ENCODE measurements around the gene SLC46A3. TPM values are rescaled to one million over a fixed set of nuclear protein-coding genes. Genes with fewer than 3 reads are reported as not detected.
A peak's percentile ranks its signal among the peaks of the same experiment; 100 is the strongest.
"Not testable (repeated sequence)": the region's sequence is repeated elsewhere in the genome, so short reads cannot be mapped to it uniquely, and the experiment has no call there.

The SLC46A3 gene
- total RNA-seq, 3 donors from 2014 or later = 3.3 to 3.5 (median 3.5) TPM

GRCh38 chr13:28717170-28717569 lies 1.6 kb downstream of the SLC46A3 start:
- DNase-seq = no peak
- ATAC-seq = no peak
- no peaks in the 10 kb centered on the region for H3K9me3 Mint-ChIP-seq
- H3K27me3 Mint-ChIP-seq (ENCODE audit: low read depth) = no peaks in the 10 kb centered on the region
- peak overlapping the region; percentile 93 for H3K4me3 Mint-ChIP-seq
- peaks cover 16% of the 10 kb centered on the region for H3K36me3 Mint-ChIP-seq (ENCODE audit: insufficient read depth)
- peaks cover 33% of the 10 kb centered on the region for H3K4me1 Mint-ChIP-seq (ENCODE audit: low read depth)

GRCh38 chr13:28716511-28716910 lies 2.3 kb downstream of the SLC46A3 start:
- ATAC-seq (no peak), DNase-seq (no peak)
- no peaks in the 10 kb centered on the region for H3K27me3 Mint-ChIP-seq (ENCODE audit: low read depth)
- peaks cover 19% of the 10 kb centered on the region for H3K36me3 Mint-ChIP-seq (ENCODE audit: insufficient read depth)
- peak overlapping the region; percentile 93 for H3K4me3 Mint-ChIP-seq
- no peaks in the 10 kb centered on the region for H3K9me3 Mint-ChIP-seq
- H3K4me1 Mint-ChIP-seq (ENCODE audit: low read depth) = peaks cover 33% of the 10 kb centered on the region

- ATAC-seq = no peak
- no peak for DNase-seq
- Mint-ChIP-seq H3K9me3 (no peaks in the 10 kb centered on the region), H3K4me3 (no peak overlapping the region), H3K4me1 (ENCODE audit: low read depth) (peaks cover 31% of the 10 kb centered on the region), H3K36me3 (ENCODE audit: insufficient read depth) (peaks cover 23% of the 10 kb centered on the region), H3K27me3 (ENCODE audit: low read depth) (no peaks in the 10 kb centered on the region)
Observed at GRCh38 chr13:28714651-28715050, 4.1 kb downstream of the SLC46A3 start.

- no peak overlapping the region for H3K4me3 Mint-ChIP-seq
- no peaks in the 10 kb centered on the region for H3K27me3 Mint-ChIP-seq (ENCODE audit: low read depth)
- no peaks in the 10 kb centered on the region for H3K9me3 Mint-ChIP-seq
- H3K36me3 Mint-ChIP-seq (ENCODE audit: insufficient read depth) = peaks cover 41% of the 10 kb centered on the region
- peaks cover 8% of the 10 kb centered on the region for H3K4me1 Mint-ChIP-seq (ENCODE audit: low read depth)
- DNase-seq (no peak), ATAC-seq (no peak)
Observed at GRCh38 chr13:28710161-28710560, 8.6 kb downstream of the SLC46A3 start.

GRCh38 chr13:28707629-28708427 lies 10.9 kb downstream of the SLC46A3 start:
- ATAC-seq (peak; percentile 72 to 80), DNase-seq (no peak)
- Mint-ChIP-seq H3K27me3 (ENCODE audit: low read depth) (no peaks in the 10 kb centered on the region), H3K4me1 (ENCODE audit: low read depth) (peaks cover 8% of the 10 kb centered on the region), H3K36me3 (ENCODE audit: insufficient read depth) (peaks cover 42% of the 10 kb centered on the region), H3K9me3 (no peaks in the 10 kb centered on the region), H3K4me3 (no peak overlapping the region)

GRCh38 chr13:28705461-28706083 lies 13.2 kb downstream of the SLC46A3 start:
- no peak for DNase-seq
- no peak for ATAC-seq
- no peak overlapping the region for H3K4me3 Mint-ChIP-seq

GRCh38 chr13:28704919-28705318 lies 13.9 kb downstream of the SLC46A3 start:
- Mint-ChIP-seq H3K4me3 (no peak overlapping the region), H3K27me3 (ENCODE audit: low read depth) (no peaks in the 10 kb centered on the region), H3K9me3 (no peaks in the 10 kb centered on the region), H3K36me3 (ENCODE audit: insufficient read depth) (peaks cover 52% of the 10 kb centered on the region), H3K4me1 (ENCODE audit: low read depth) (peaks cover 8% of the 10 kb centered on the region)
- ATAC-seq (no peak), DNase-seq (no peak)

More at GRCh38 chr13:28705461-28706083, 13.2 kb downstream of the SLC46A3 start:
- no peaks in the 10 kb centered on the region for H3K27me3 Mint-ChIP-seq (ENCODE audit: low read depth)
- H3K4me1 Mint-ChIP-seq (ENCODE audit: low read depth) = peaks cover 8% of the 10 kb centered on the region
- H3K36me3 Mint-ChIP-seq (ENCODE audit: insufficient read depth) = peaks cover 50% of the 10 kb centered on the region
- no peaks in the 10 kb centered on the region for H3K9me3 Mint-ChIP-seq

GRCh38 chr13:28704282-28704681 lies 14.5 kb downstream of the SLC46A3 start:
- DNase-seq = no peak
- ATAC-seq = no peak
- Mint-ChIP-seq H3K4me1 (ENCODE audit: low read depth) (peaks cover 8% of the 10 kb centered on the region), H3K9me3 (no peaks in the 10 kb centered on the region), H3K36me3 (ENCODE audit: insufficient read depth) (peaks cover 51% of the 10 kb centered on the region), H3K27me3 (ENCODE audit: low read depth) (no peaks in the 10 kb centered on the region), H3K4me3 (no peak overlapping the region)

- Mint-ChIP-seq H3K9me3 (no peaks in the 10 kb centered on the region), H3K4me3 (no peak overlapping the region), H3K4me1 (ENCODE audit: low read depth) (no peaks in the 10 kb centered on the region), H3K36me3 (ENCODE audit: insufficient read depth) (peaks cover 58% of the 10 kb centered on the region), H3K27me3 (ENCODE audit: low read depth) (no peaks in the 10 kb centered on the region)
- DNase-seq (no peak), ATAC-seq (no peak)
Observed at GRCh38 chr13:28699246-28699645, 19.5 kb downstream of the SLC46A3 start.

GRCh38 chr13:28697441-28697840 lies 21.3 kb downstream of the SLC46A3 start:
- peaks cover 54% of the 10 kb centered on the region for H3K36me3 Mint-ChIP-seq (ENCODE audit: insufficient read depth)
- DNase-seq (no peak), ATAC-seq (no peak)
- peaks cover 4% of the 10 kb centered on the region for H3K9me3 Mint-ChIP-seq
- no peaks in the 10 kb centered on the region for H3K27me3 Mint-ChIP-seq (ENCODE audit: low read depth)
- no peak overlapping the region for H3K4me3 Mint-ChIP-seq
- no peaks in the 10 kb centered on the region for H3K4me1 Mint-ChIP-seq (ENCODE audit: low read depth)

GRCh38 chr13:28693605-28694491 lies 24.9 kb downstream of the SLC46A3 start:
- Mint-ChIP-seq H3K36me3 (ENCODE audit: insufficient read depth) (peaks cover 31% of the 10 kb centered on the region), H3K9me3 (peaks cover 22% of the 10 kb centered on the region)
- H3K4me3 Mint-ChIP-seq; H3K27me3 Mint-ChIP-seq (ENCODE audit: low read depth); H3K4me1 Mint-ChIP-seq (ENCODE audit: low read depth); ATAC-seq; DNase-seq: not testable (repeated sequence)

- H3K27me3 Mint-ChIP-seq (ENCODE audit: low read depth) = no peaks in the 10 kb centered on the region
Observed at GRCh38 chr13:28685892-28686291, 32.9 kb downstream of the SLC46A3 start.

GRCh38 chr13:28685114-28685513 lies 33.7 kb downstream of the SLC46A3 start:
- DNase-seq (no peak), ATAC-seq (no peak)
- peaks cover 3% of the 10 kb centered on the region for H3K36me3 Mint-ChIP-seq (ENCODE audit: insufficient read depth)
- H3K4me1 Mint-ChIP-seq (ENCODE audit: low read depth) = no peaks in the 10 kb centered on the region
- peaks cover 12% of the 10 kb centered on the region for H3K9me3 Mint-ChIP-seq
- no peak overlapping the region for H3K4me3 Mint-ChIP-seq
- no peaks in the 10 kb centered on the region for H3K27me3 Mint-ChIP-seq (ENCODE audit: low read depth)

More at GRCh38 chr13:28685892-28686291, 32.9 kb downstream of the SLC46A3 start:
- no peaks in the 10 kb centered on the region for H3K4me1 Mint-ChIP-seq (ENCODE audit: low read depth)
- no peak for ATAC-seq
- peaks cover 18% of the 10 kb centered on the region for H3K9me3 Mint-ChIP-seq
- DNase-seq = no peak
- no peak overlapping the region for H3K4me3 Mint-ChIP-seq
- H3K36me3 Mint-ChIP-seq (ENCODE audit: insufficient read depth) = peaks cover 6% of the 10 kb centered on the region

GRCh38 chr13:28684257-28684656 lies 34.5 kb downstream of the SLC46A3 start:
- no peak overlapping the region for H3K4me3 Mint-ChIP-seq
- no peak for ATAC-seq
- peaks cover 7% of the 10 kb centered on the region for H3K36me3 Mint-ChIP-seq (ENCODE audit: insufficient read depth)
- H3K4me1 Mint-ChIP-seq (ENCODE audit: low read depth) = no peaks in the 10 kb centered on the region
- no peaks in the 10 kb centered on the region for H3K27me3 Mint-ChIP-seq (ENCODE audit: low read depth)
- DNase-seq = no peak
- peaks cover 12% of the 10 kb centered on the region for H3K9me3 Mint-ChIP-seq

All from activated T-cell treated with anti-CD3 and anti-CD28 coated beads, Interleukin-2, amount 50 U/mL, for 4 hours (primary cell).